ENCODE data around the gene SBSN. TPM values are rescaled to one million over a fixed set of nuclear protein-coding genes. Genes with fewer than 3 reads are reported as not detected.

Gene SBSN
- total and polyA plus RNA-seq, 2 experiments from 2014 or later = 3.2 to 7.9 TPM

GRCh38 chr19:35517342-35517741, 10.8 kb downstream of the SBSN start:
- Histone ChIP-seq H3K9me3 (ENCODE audit: low read depth) (no peaks in the 10 kb centered on the region), H3K27ac (no peak overlapping the region), H3K4me3 (no peak overlapping the region), H3K79me2 (ENCODE audit: insufficient read depth) (no peaks in the 10 kb centered on the region), H3K27me3 (replicated peaks; ENCODE audit: insufficient read depth) (no peaks in the 10 kb centered on the region), H4K20me1 (ENCODE audit: insufficient read depth) (no peaks in the 10 kb centered on the region), H2AFZ (no peak overlapping the region), H3K9me2 (ENCODE audit: insufficient read depth) (no peaks in the 10 kb centered on the region), H3K4me1 (ENCODE audit: insufficient read depth) (peaks cover 26% of the 10 kb centered on the region), H3F3A (ENCODE audit: insufficient read depth) (peaks cover 12% of the 10 kb centered on the region; the same call in 1 of the 2 replicates), H3K36me3 (ENCODE audit: low read depth) (no peaks in the 10 kb centered on the region), H3K9ac (no peak overlapping the region), H3K4me2 (ENCODE audit: unreplicated experiment) (no peak overlapping the region)
- 95 to 98% methylated on average over 2 of the region's 2 CpGs for WGBS, 2 experiments (ENCODE audit: low coverage in 1 of 2, low lambda C conversion rate in 2 of 2, missing lambda C conversion rate in 2 of 2)
- in situ Hi-C loops (cut with MboI) = no loop called here
- TF ChIP-seq EZH2phosphoT487 (IDR thresholded peaks at IDR 0.05; ENCODE audit: insufficient read depth, low read depth) (no peak), EZH2 (IDR thresholded peaks at IDR 0.05; ENCODE audit: insufficient read depth, poor library complexity, severe bottlenecking) (no peak)
- no peak for DNase-seq

GRCh38 chr19:35516310-35516709, 11.8 kb downstream of the SBSN start:
- Histone ChIP-seq H3F3A (ENCODE audit: insufficient read depth) (peaks cover 12% of the 10 kb centered on the region; the same call in 1 of the 2 replicates), H3K79me2 (ENCODE audit: insufficient read depth) (no peaks in the 10 kb centered on the region), H3K27me3 (replicated peaks; ENCODE audit: insufficient read depth) (no peaks in the 10 kb centered on the region), H2AFZ (no peak overlapping the region), H3K9me2 (ENCODE audit: insufficient read depth) (no peaks in the 10 kb centered on the region), H3K9me3 (ENCODE audit: low read depth) (no peaks in the 10 kb centered on the region), H4K20me1 (ENCODE audit: insufficient read depth) (no peaks in the 10 kb centered on the region), H3K4me1 (ENCODE audit: insufficient read depth) (peaks cover 26% of the 10 kb centered on the region), H3K4me3 (no peak overlapping the region), H3K27ac (no peak overlapping the region), H3K9ac (no peak overlapping the region), H3K36me3 (ENCODE audit: low read depth) (no peaks in the 10 kb centered on the region), H3K4me2 (ENCODE audit: unreplicated experiment) (no peak overlapping the region)
- in situ Hi-C loops (cut with MboI) = no loop called here
- no peak for DNase-seq
- TF ChIP-seq EZH2 (IDR thresholded peaks at IDR 0.05; ENCODE audit: insufficient read depth, poor library complexity, severe bottlenecking) (no peak), EZH2phosphoT487 (IDR thresholded peaks at IDR 0.05; ENCODE audit: insufficient read depth, low read depth) (no peak)
- 94 to 97% methylated on average over 3 of the region's 3 CpGs for WGBS, 2 experiments (ENCODE audit: low coverage in 1 of 2, low lambda C conversion rate in 2 of 2, missing lambda C conversion rate in 2 of 2)

GRCh38 chr19:35514282-35514809, 13.8 kb downstream of the SBSN start:
- Histone ChIP-seq H3K9me3 (ENCODE audit: low read depth) (no peaks in the 10 kb centered on the region), H3K9me2 (ENCODE audit: insufficient read depth) (no peaks in the 10 kb centered on the region), H3K4me1 (ENCODE audit: insufficient read depth) (peaks cover 31% of the 10 kb centered on the region), H3K36me3 (ENCODE audit: low read depth) (no peaks in the 10 kb centered on the region), H4K20me1 (ENCODE audit: insufficient read depth) (no peaks in the 10 kb centered on the region), H3K27me3 (replicated peaks; ENCODE audit: insufficient read depth) (no peaks in the 10 kb centered on the region), H2AFZ (peak overlapping the region; percentile 69), H3K9ac (peak overlapping the region; percentile 73), H3K4me2 (ENCODE audit: unreplicated experiment) (peak overlapping the region; percentile 71), H3F3A (ENCODE audit: insufficient read depth) (peaks cover 8% of the 10 kb centered on the region; the same call in 1 of the 2 replicates), H3K79me2 (ENCODE audit: insufficient read depth) (no peaks in the 10 kb centered on the region), H3K27ac (peak overlapping the region; percentile 59), H3K4me3 (peak overlapping the region; percentile 25; the same call in 1 of the 2 replicates)
- TF ChIP-seq EZH2 (IDR thresholded peaks at IDR 0.05; ENCODE audit: insufficient read depth, poor library complexity, severe bottlenecking) = no peak
- no peak for TF ChIP-seq EZH2phosphoT487 (IDR thresholded peaks at IDR 0.05; ENCODE audit: insufficient read depth, low read depth)
- 10 to 14% methylated on average over 18 to 20 of the region's 20 CpGs for WGBS, 2 experiments (ENCODE audit: low coverage in 1 of 2, low lambda C conversion rate in 2 of 2, missing lambda C conversion rate in 2 of 2)
- in situ Hi-C loops (cut with MboI) = no loop called here
- peak; percentile 86 for DNase-seq

GRCh38 chr19:35513628-35514281, 14.4 kb downstream of the SBSN start, which contains the start of gene DMKN:
Gene DMKN (minus strand): TSS chr19:35513649. CDS start chr19:35513475, 174 bp downstream.
- Histone ChIP-seq H3K36me3 (ENCODE audit: low read depth) (no peaks in the 10 kb centered on the region), H3K9me2 (ENCODE audit: insufficient read depth) (no peaks in the 10 kb centered on the region), H3K4me3 (peak within 1 kb of the TSS; percentile 25; the same call in 1 of the 2 replicates), H3K4me2 (ENCODE audit: unreplicated experiment) (peak within 1 kb of the TSS; percentile 71), H3K27ac (peak within 1 kb of the TSS; percentile 59), H3K9ac (peak within 1 kb of the TSS; percentile 73), H3K79me2 (ENCODE audit: insufficient read depth) (no peaks in the 10 kb centered on the region), H3K9me3 (ENCODE audit: low read depth) (no peaks in the 10 kb centered on the region), H4K20me1 (ENCODE audit: insufficient read depth) (no peaks in the 10 kb centered on the region), H3K27me3 (replicated peaks; ENCODE audit: insufficient read depth) (no peaks in the 10 kb centered on the region), H3F3A (ENCODE audit: insufficient read depth) (peaks cover 3% of the 10 kb centered on the region; the same call in 1 of the 2 replicates), H3K4me1 (ENCODE audit: insufficient read depth) (peaks cover 25% of the 10 kb centered on the region), H2AFZ (peak within 1 kb of the TSS; percentile 69)
- WGBS, 2 experiments (ENCODE audit: low coverage in 1 of 2, low lambda C conversion rate in 2 of 2, missing lambda C conversion rate in 2 of 2) = 7 to 9% methylated on average over 11 to 15 of the region's 15 CpGs
- in situ Hi-C loops (cut with MboI) = no loop called here
- no peak for TF ChIP-seq EZH2phosphoT487 (IDR thresholded peaks at IDR 0.05; ENCODE audit: insufficient read depth, low read depth)
- no peak for TF ChIP-seq EZH2 (IDR thresholded peaks at IDR 0.05; ENCODE audit: insufficient read depth, poor library complexity, severe bottlenecking)
- peak; percentile 93 for DNase-seq

Data from GM23248 (cell line).